HepG2 (cell line): ENCODE results near the gene BRK1. TPM values are rescaled to one million over a fixed set of nuclear protein-coding genes. Genes with fewer than 3 reads are reported as not detected.

Source experiments
- CTCF ChIP-seq: sonication (generic); formaldehyde crosslinking; IDR thresholded peaks from 2 replicates; pipeline ENCODE4 v1.5.0; 2020; ENCODE audit warnings: mild to moderate bottlenecking, missing genetic modification reagents, moderate library complexity
- GATAD2A ChIP-seq: IDR thresholded peaks from 2 replicates; pipeline ENCODE4 v1.6.1; 2016
- PAF1 ChIP-seq: IDR thresholded peaks from 2 replicates; pipeline ENCODE4 v1.6.1; 2016; ENCODE audit warnings: missing genetic modification reagents, missing compliant biosample characterization
- SIX1 ChIP-seq: sonication (generic); formaldehyde crosslinking; IDR thresholded peaks from 2 replicates; pipeline ENCODE4 v1.4.0; 2020; ENCODE audit warnings: missing genetic modification reagents, borderline replicate concordance
- STAT5B ChIP-seq: sonication (generic); formaldehyde crosslinking; IDR thresholded peaks from 2 replicates; pipeline ENCODE4 v1.4.0; 2020; ENCODE audit warnings: missing genetic modification reagents
- TERF1 ChIP-seq: sonication (generic); formaldehyde crosslinking; IDR thresholded peaks from 2 replicates; pipeline ENCODE4 v1.8.0; 2022; ENCODE audit warnings: mild to moderate bottlenecking, missing genetic modification reagents, moderate library complexity
- U2AF1 ChIP-seq: fragments of 200-400 bp; formaldehyde crosslinking; optimal IDR thresholded peaks from 2 replicates; pipeline ENCODE3; 2017; ENCODE audit warnings: mild to moderate bottlenecking, low read depth, low read length
- XBP1 ChIP-seq: sonication (generic); formaldehyde crosslinking; IDR thresholded peaks from 2 replicates; pipeline ENCODE4 v1.5.0; 2020; ENCODE audit warnings: missing genetic modification reagents
- ZNF362 ChIP-seq: sonication (generic); formaldehyde crosslinking; IDR thresholded peaks from 2 replicates; pipeline ENCODE4 v1.4.0; 2020; ENCODE audit warnings: missing genetic modification reagents, mild to moderate bottlenecking, borderline replicate concordance
- ZNF407 ChIP-seq: sonication (generic); formaldehyde crosslinking; IDR thresholded peaks from one replicate; pipeline ENCODE4 v1.5.1; 2020; ENCODE audit warnings: mild to moderate bottlenecking, missing genetic modification reagents; ENCODE audit errors: not compliant biosample characterization
- ZNF567 ChIP-seq: sonication (generic); formaldehyde crosslinking; IDR thresholded peaks from 2 replicates; pipeline ENCODE4 v1.8.1; 2023; ENCODE audit warnings: mild to moderate bottlenecking, missing genetic modification reagents, borderline replicate concordance
- ZSCAN29 ChIP-seq: sonication (generic); formaldehyde crosslinking; conservative IDR thresholded peaks from 2 replicates; pipeline ENCODE4 v1.4.0; 2020; ENCODE audit warnings: mild to moderate bottlenecking, missing genetic modification reagents
- ZSCAN30 ChIP-seq: sonication (generic); formaldehyde crosslinking; IDR thresholded peaks from 2 replicates; pipeline ENCODE4 v1.5.0; 2020; ENCODE audit warnings: mild to moderate bottlenecking, missing genetic modification reagents
- ZUFSP ChIP-seq: sonication (generic); formaldehyde crosslinking; IDR thresholded peaks from 2 replicates; pipeline ENCODE4 v1.9.0; 2021; ENCODE audit warnings: missing genetic modification reagents, mild to moderate bottlenecking, borderline replicate concordance
- polyA plus RNA-seq, 8 experiments: library from polyadenylated mRNA; depleted of rRNA in 3 of 8; stranded (reverse) in 7 of 8; unstranded in 1 of 8; fragments of >200 nt; fragmentation: Illumina TruSeq in 4 of 8; extraction: Trizol in 4 of 8; gene quantifications; 2 replicates each; pipeline versions ENCODE4 v1.2.1 to v1.2.3, GENCODE V29; 2011 to 2016; ENCODE audit warnings: low read depth in 4 of 8, missing spikeins in 1 of 8, mixed read lengths in 1 of 8; ENCODE audit not compliant: insufficient read depth in 1 of 8
- total RNA-seq, 5 experiments: library from RNA; depleted of rRNA; stranded (reverse); fragments of >200 nt; fragmentation: Illumina TruSeq; extraction: Trizol; gene quantifications; 2 replicates each; pipeline ENCODE4 v1.2.3, GENCODE V29; 2016; ENCODE audit warnings: low read depth in 1 of 5

BRK1 gene
- total and polyA plus RNA-seq, 2 of the 13 experiments (the other 11 are each of a cell fraction or from before 2014, with no cell fraction given), result 118 to 155 TPM

- no peak for TF ChIP-seq ZNF407
- TF ChIP-seq TERF1 (CRISPR knock-in tag), result 0 out of 2 replicates have a peak, but pooled peaks have one; percentile 60
- TF ChIP-seq CTCF (CRISPR knock-in tag), result peak; percentile 72
- no peak for TF ChIP-seq SIX1
- no peak for TF ChIP-seq XBP1 (CRISPR knock-in tag)
- TF ChIP-seq ZNF362, result no peak
- TF ChIP-seq ZSCAN30, result no peak
- no peak for TF ChIP-seq STAT5B (CRISPR knock-in tag)
- peak; percentile 90; the same call in 1 of the 2 replicates for TF ChIP-seq ZSCAN29 (CRISPR knock-in tag)
- TF ChIP-seq GATAD2A (CRISPR knock-in tag), result 0 out of 2 replicates have a peak, but pooled peaks have one; percentile 20
- no peak for TF ChIP-seq ZNF567 (CRISPR knock-in tag)
- no peak for TF ChIP-seq ZUFSP (CRISPR knock-in tag)
- no peak for TF ChIP-seq U2AF1
- TF ChIP-seq PAF1 (CRISPR knock-in tag), result no peak
These were observed 49.3 kb downstream of the BRK1 start, which contains the start of gene IRAK2 (continued) for GRCh38 chr3:10164546-10165393.
